ENCODE measurements around the gene ASTL.

The ASTL gene

DNA sequence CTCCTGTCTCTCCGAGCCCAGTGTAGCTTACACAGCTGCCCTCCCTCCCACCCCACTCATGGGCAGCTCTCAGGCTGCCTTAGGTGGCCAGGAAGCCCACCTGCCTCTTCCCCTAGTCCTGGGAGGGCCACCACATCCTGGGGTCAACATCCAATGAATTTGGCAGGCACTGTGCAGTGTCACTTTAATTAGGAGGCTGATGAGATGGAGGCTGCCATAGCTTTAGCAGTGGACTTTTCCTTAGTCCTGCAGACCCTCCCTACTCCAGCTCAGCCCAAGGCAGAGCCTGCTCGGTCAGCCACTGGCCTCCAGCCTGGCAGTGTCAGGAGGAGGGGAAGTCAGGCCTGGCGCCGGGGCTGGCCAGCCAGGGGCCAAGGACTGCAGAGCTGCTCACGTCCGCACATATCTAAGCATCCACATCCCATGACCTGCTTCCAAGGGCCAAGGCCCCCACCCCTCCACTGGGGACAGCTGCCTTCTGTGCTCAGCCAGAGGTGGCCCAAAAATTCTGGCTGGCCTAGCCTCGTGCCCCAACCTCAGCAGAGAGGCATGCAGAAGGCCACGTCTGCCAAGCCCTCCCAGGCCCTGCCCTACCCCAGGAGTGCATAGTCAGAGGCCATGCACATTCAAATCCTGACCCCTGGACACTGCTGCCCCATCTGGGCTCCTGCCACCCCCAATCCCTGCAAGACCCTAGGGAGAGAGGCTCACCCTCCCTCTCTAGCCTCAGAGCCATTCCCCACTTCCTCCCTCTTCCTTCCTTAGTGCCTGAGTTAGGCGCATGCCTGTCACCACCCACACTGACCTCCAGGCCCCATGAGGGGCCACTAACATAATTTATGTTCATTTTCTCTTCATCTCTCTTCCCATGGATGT, 55.0 kb downstream of the ASTL start:
- no peak for DNase-seq (ENCODE audit: low read depth)

DNA sequence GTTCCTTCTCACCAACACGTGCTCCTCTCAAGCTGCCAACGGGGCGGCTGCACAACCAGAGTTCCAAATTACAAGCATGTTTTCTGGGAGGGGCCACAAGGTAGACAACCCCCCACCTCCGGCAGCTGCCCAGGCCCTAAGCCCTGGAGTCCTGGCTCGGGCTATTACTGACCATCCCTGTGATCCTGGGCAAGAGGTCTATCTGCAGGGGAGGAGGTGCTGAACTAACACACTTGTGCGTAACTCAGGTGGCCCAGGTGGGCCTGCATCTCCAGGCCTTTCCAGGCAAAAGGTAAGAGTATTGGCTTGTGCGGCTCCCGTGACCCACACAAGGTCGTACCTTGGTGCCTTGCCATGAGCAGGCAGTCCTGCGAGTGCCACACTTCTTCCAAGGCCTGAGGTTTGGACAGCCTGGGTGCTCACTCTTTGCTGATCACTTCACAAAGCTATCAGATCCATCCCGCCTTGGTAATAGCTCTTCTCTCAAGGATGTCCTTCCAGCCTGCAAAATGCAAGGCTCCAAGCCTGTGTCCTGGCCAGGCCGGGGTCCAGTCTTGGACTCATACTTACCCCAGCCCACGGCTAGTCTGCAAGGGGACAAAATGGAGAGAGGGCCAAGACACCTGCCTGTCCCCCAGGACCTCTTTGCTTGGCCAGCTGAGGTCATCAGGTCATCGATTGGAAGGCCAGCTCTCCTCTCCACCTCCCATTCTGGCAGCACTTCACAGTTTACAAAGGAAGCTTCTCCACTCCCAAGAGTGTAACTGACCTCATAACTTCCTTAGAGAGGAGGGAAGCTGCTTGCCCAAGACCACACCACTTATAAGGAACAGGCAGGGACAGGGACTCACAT, 55.9 kb downstream of the ASTL start:
- no peak for DNase-seq (ENCODE audit: low read depth)

DNA sequence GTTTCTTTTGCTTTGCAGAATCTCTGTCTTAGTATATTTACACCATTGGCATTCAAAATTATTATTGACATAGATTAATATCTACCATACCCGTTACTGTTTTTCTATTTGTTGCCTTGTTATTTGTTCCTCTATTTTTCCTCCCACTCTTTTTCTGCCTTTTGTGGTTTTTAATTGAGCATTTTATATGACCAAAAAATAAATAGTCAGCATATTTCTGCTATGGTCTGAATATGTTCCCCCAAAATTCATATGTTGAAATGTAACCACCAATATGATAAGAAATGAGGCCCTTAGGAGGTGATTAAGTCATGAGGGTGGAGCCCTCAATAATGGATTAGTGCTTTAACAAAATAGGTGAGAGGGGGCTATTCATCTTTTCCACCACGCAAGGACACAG, 57.3 kb downstream of the ASTL start:
- no peak for DNase-seq (ENCODE audit: low read depth)

DNA sequence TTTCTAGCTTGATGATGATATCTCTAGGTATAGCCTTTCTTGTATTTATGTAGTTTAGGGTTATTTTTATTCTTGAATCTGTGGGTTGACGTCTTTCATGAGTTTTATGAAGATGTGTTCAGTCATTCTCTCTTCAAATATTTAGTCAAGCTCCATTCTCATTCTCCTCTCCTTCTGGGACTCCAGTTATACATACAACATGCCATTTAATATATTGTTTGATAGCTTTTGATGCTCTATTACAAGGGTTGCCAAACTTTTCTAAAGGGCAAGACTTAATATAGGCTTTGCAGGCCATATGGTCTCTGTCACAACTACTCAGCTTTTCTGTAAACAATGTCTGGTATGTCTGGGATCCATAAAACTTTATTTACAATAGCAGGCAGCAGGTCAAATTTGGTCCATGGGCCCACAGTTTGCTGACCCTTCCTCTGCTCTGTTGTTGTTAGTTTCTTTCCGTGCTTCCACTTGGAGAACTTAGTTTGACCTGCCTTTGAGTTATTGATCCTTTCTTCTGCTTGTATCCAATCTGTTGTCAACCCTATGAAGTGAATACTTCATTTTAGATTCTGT, 63.0 kb downstream of the ASTL start:
- no peak for DNase-seq (ENCODE audit: low read depth)

DNA sequence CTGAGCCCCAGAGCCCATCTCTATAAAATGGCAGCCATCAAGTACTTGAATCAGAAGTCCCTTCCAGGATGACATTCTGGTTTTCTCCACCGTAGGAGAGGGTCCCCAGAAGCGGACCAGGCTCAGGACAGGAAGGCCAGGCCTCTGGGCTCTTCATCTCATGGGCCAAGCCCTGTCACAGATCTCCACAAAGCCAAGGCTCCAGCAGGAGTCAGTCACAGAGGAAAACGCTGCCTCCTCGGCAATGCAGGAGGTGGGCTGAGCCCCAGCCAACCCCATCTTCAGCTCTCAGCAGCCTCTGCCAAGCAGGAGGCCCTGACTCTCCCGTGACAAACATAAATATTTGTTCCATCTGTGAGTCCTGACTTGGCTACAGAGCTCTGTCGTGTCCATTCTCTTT, 64.1 kb downstream of the ASTL start:
- no peak for DNase-seq (ENCODE audit: low read depth)

DNA sequence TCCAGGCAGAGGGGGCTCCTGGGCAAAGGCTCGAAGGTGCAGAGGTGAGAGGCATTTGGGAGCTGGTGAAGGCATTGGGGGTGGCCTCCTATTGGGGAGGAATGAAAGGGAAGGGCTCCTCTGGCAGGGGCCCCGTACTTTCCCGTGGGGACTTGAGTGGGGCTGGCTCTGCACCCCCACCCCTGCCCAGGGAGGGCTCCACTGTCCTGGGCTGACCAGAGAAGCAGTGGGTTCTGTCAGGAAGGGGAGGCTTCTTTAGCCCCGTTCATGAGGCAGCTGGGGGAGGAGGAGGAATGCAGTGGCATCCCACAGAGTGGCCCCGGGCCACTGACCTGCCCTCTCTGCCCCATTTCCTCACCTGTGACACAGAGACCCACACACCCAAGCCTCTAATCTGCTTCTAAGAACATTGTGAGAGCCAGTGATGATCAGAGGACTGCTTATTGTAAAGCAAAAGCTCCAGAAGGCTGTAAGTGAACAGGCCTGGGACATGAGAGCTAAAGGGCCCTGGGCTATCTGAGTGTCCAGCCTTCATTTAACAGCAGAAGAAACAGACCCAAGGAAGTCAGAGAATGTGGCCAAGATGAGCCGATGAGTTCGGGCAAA, 65.0 kb downstream of the ASTL start:
- no peak for DNase-seq (ENCODE audit: low read depth)
